ENCODE measurements around the gene ZNRF3.

- TF ChIP-seq PATZ1 (CRISPR knock-in tag; IDR thresholded peaks at IDR 0.05; ENCODE audit: borderline replicate concordance) (no peak), ZNF70 (CRISPR knock-in tag; IDR thresholded peaks at IDR 0.05) (no peak), ARNTL (CRISPR knock-in tag; IDR thresholded peaks at IDR 0.05; ENCODE audit: borderline replicate concordance, low read depth) (no peak), POU6F1 (CRISPR knock-in tag; IDR thresholded peaks at IDR 0.05; ENCODE audit: borderline replicate concordance, low read depth) (no peak), GLIS3 (CRISPR knock-in tag; IDR thresholded peaks at IDR 0.05) (no peak), CREB5 (CRISPR knock-in tag; IDR thresholded peaks at IDR 0.05; ENCODE audit: low read depth) (no peak)
Observed at GRCh38 chr22:29090039-29090438, 206.7 kb downstream of the ZNRF3 start.

Measured in SK-N-SH treated with all-trans-retinoic acid at 6 μM for 48 hours (cell line).